Left renal cortex interstitium (tissue), 4 donors: ENCODE measurements around the gene PXK. TPM values are rescaled to one million over a fixed set of nuclear protein-coding genes. Genes with fewer than 3 reads are reported as not detected.

Experiments used
- DNase-seq, 4 donors: peaks; one replicate each; pipeline ENCODE4 v3.0.0-alpha.2; 2013; ENCODE audit warnings: low read depth in 4 of 4, low spot score in 2 of 4, missing footprints in 1 of 4
- polyA plus RNA-seq, 4 donors: library from polyadenylated mRNA; unstranded; fragments of 120-200 nt; gene quantifications; one replicate each; pipeline ENCODE4 v1.2.1, GENCODE V29; 2013; ENCODE audit not compliant: insufficient read length in 4 of 4

The PXK gene
- polyA plus RNA-seq, 4 donors = 21.8 to 33.0 (median 29.4) TPM

GRCh38 chr3:58377750-58378149, 45.1 kb downstream of the PXK start:
- DNase-seq = no peak

GRCh38 chr3:58379351-58380073, 46.8 kb downstream of the PXK start:
- no peak for DNase-seq

GRCh38 chr3:58383476-58383875, 50.8 kb downstream of the PXK start:
- no peak for DNase-seq

GRCh38 chr3:58383904-58384303, 51.2 kb downstream of the PXK start:
- no peak for DNase-seq

GRCh38 chr3:58384381-58385090, 51.8 kb downstream of the PXK start:
- DNase-seq = no peak

- no peak for DNase-seq
Observed at GRCh38 chr3:58386626-58387365, 54.1 kb downstream of the PXK start.

GRCh38 chr3:58387650-58388546, 55.2 kb downstream of the PXK start:
- no peak for DNase-seq

- no peak for DNase-seq
Observed at GRCh38 chr3:58388550-58389091, 55.9 kb downstream of the PXK start.

GRCh38 chr3:58391156-58391865, 58.6 kb downstream of the PXK start:
- DNase-seq = no peak

- DNase-seq = no peak
Observed at GRCh38 chr3:58392181-58392580, 59.5 kb downstream of the PXK start.

- DNase-seq = no peak
Observed at GRCh38 chr3:58394339-58394738, 61.6 kb downstream of the PXK start.

GRCh38 chr3:58398669-58399333, 66.1 kb downstream of the PXK start:
- no peak for DNase-seq

GRCh38 chr3:58403513-58404109, 70.9 kb downstream of the PXK start:
- no peak for DNase-seq

- DNase-seq = no peak
Observed at GRCh38 chr3:58404396-58404795, 71.7 kb downstream of the PXK start.

- DNase-seq = no peak
Observed at GRCh38 chr3:58408906-58409305, 76.2 kb downstream of the PXK start.

- DNase-seq = no peak
Observed at GRCh38 chr3:58409663-58410062, 77.0 kb downstream of the PXK start.

GRCh38 chr3:58411036-58411435, 78.3 kb downstream of the PXK start:
- DNase-seq = no peak
